Suprapubic skin (tissue), 4 donors: ENCODE data around the gene NUCB1.

Experiments used
- EP300 ChIP-seq: sonication (generic); formaldehyde crosslinking; IDR thresholded peaks from one replicate; pipeline ENCODE4 v1.6.1; 2017; ENCODE audit warnings: antibody characterized with exemption
- POLR2A ChIP-seq, 2 donors: fragments of 450-650 bp; IDR thresholded peaks; one replicate each; pipeline ENCODE4 v1.6.1; 2017; ENCODE audit warnings: antibody characterized with exemption in 2 of 2, mild to moderate bottlenecking in 2 of 2, moderate library complexity in 2 of 2
- POLR2AphosphoS5 ChIP-seq, 3 donors: sonication (generic); formaldehyde crosslinking; IDR thresholded peaks; one replicate each; pipeline ENCODE4 v1.6.1; 2017; ENCODE audit warnings: antibody characterized with exemption in 3 of 3
- TF ChIP-seq, protein P1 (sequence below), 2 donors: fragments of 200-600 bp in 1 of 2; fragments of 450-650 bp in 1 of 2; sonication (generic) in 1 of 2; IDR thresholded peaks; one replicate each; pipeline ENCODE4 v1.5.1; 2016 to 2019; ENCODE audit warnings: antibody characterized with exemption in 2 of 2, mild to moderate bottlenecking in 1 of 2, moderate library complexity in 1 of 2

- TF ChIP-seq, protein P1, sequence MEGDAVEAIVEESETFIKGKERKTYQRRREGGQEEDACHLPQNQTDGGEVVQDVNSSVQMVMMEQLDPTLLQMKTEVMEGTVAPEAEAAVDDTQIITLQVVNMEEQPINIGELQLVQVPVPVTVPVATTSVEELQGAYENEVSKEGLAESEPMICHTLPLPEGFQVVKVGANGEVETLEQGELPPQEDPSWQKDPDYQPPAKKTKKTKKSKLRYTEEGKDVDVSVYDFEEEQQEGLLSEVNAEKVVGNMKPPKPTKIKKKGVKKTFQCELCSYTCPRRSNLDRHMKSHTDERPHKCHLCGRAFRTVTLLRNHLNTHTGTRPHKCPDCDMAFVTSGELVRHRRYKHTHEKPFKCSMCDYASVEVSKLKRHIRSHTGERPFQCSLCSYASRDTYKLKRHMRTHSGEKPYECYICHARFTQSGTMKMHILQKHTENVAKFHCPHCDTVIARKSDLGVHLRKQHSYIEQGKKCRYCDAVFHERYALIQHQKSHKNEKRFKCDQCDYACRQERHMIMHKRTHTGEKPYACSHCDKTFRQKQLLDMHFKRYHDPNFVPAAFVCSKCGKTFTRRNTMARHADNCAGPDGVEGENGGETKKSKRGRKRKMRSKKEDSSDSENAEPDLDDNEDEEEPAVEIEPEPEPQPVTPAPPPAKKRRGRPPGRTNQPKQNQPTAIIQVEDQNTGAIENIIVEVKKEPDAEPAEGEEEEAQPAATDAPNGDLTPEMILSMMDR (IDR thresholded peaks at IDR 0.05), result no peak
- TF ChIP-seq POLR2A (IDR thresholded peaks at IDR 0.05) (no peak), EP300 (no peak), POLR2AphosphoS5 (IDR thresholded peaks at IDR 0.05) (no peak)
Observed at GRCh38 chr19:48910803-48911202, 10.7 kb downstream of the NUCB1 start.
